K562 (cell line): Measurements from ENCODE around the gene AK4. TPM values are rescaled to one million over a fixed set of nuclear protein-coding genes. Genes with fewer than 3 reads are reported as not detected.

Experiments used
- ATF7 ChIP-seq: fragments of 450-650 bp; IDR thresholded peaks from 2 replicates; pipeline ENCODE4 v1.7.1; 2014; ENCODE audit warnings: mild to moderate bottlenecking, moderate library complexity
- DEAF1 ChIP-seq: fragments of 450-650 bp; formaldehyde crosslinking; IDR thresholded peaks from 2 replicates; pipeline ENCODE4 v1.4.0; 2020; ENCODE audit warnings: mild to moderate bottlenecking, moderate library complexity
- GTF2F1 ChIP-seq: IDR thresholded peaks from 2 replicates; pipeline ENCODE4 v1.6.1; 2011; ENCODE audit warnings: low read depth, low read length, improper control_type of control experiment
- HCFC1 ChIP-seq: IDR thresholded peaks from 2 replicates; pipeline ENCODE4 v1.6.1; 2012; ENCODE audit warnings: low read depth, low read length, improper control_type of control experiment
- HNRNPH1 ChIP-seq: fragments of 200-400 bp; formaldehyde crosslinking; optimal IDR thresholded peaks from 2 replicates; pipeline ENCODE3; 2017; ENCODE audit warnings: low read depth, mild to moderate bottlenecking, low read length, moderate library complexity
- IRF9 ChIP-seq: fragments of 450-650 bp; IDR thresholded peaks from 2 replicates; pipeline ENCODE4 v1.6.1; 2016; ENCODE audit warnings: missing biosample characterization, missing genetic modification characterization
- L3MBTL2 ChIP-seq: fragments of 450-650 bp; IDR thresholded peaks from 2 replicates; pipeline ENCODE4 v1.6.1; 2016; ENCODE audit warnings: mild to moderate bottlenecking, moderate library complexity
- MCM3 ChIP-seq: fragments of 450-650 bp; IDR thresholded peaks from 2 replicates; pipeline ENCODE4 v1.6.1; 2016
- MGA ChIP-seq: fragments of 450-650 bp; IDR thresholded peaks from 2 replicates; pipeline ENCODE4 v1.6.1; 2016; ENCODE audit warnings: mild to moderate bottlenecking, moderate library complexity
- PRPF4 ChIP-seq: fragments of 200-400 bp; formaldehyde crosslinking; IDR thresholded peaks from one replicate; pipeline ENCODE4 v1.6.1; 2017; ENCODE audit warnings: low read length, low read depth, mild to moderate bottlenecking; ENCODE audit not compliant: insufficient read depth, poor library complexity, severe bottlenecking
- SMARCE1 ChIP-seq: fragments of 450-650 bp; IDR thresholded peaks from 2 replicates; pipeline ENCODE4 v1.7.1; 2016; ENCODE audit warnings: mild to moderate bottlenecking
- SP2 ChIP-seq: IDR thresholded peaks from 2 replicates; pipeline ENCODE4 v1.6.1; 2011; ENCODE audit warnings: mild to moderate bottlenecking, low read depth, low read length, moderate library complexity; ENCODE audit not compliant: poor library complexity, severe bottlenecking; ENCODE audit errors: extremely low read depth
- ZNF253 ChIP-seq: fragments of 250-450 bp; sonication (Bioruptor Pico); conservative IDR thresholded peaks from 2 replicates; pipeline ENCODE4 v1.6.1; 2021; ENCODE audit warnings: mild to moderate bottlenecking
- ZNF3 ChIP-seq: fragments of 250-450 bp; sonication (Bioruptor Pico); IDR thresholded peaks from 2 replicates; pipeline ENCODE4 v1.5.0; 2021; ENCODE audit warnings: mild to moderate bottlenecking, moderate library complexity
- ZNF644 ChIP-seq: fragments of 200-800 bp; sonication (Bioruptor generic); IDR thresholded peaks from 2 replicates; pipeline ENCODE4 v1.6.1; 2016; ENCODE audit warnings: low read depth, missing genetic modification characterization, missing compliant biosample characterization
- polyA plus RNA-seq, 8 experiments: library from polyadenylated mRNA; depleted of rRNA in 4 of 8; stranded (reverse) in 5 of 8; unstranded in 3 of 8; fragments of >200 nt; fragmentation: Nextera tagmentation in 2 of 8; fragmentation: Illumina TruSeq in 1 of 8; extraction: Ambion mirVana in 2 of 8; extraction: Trizol in 1 of 8; gene quantifications; 2 replicates each; pipeline versions ENCODE4 v1.2.1 to v1.2.3, GENCODE V29; 2011 to 2014; ENCODE audit warnings: inconsistent platforms in 1 of 8, missing spikeins in 1 of 8
- total RNA-seq, 7 experiments: library from RNA; depleted of rRNA in 6 of 7; stranded (reverse); fragments of >200 nt in 6 of 7; fragmentation: Illumina TruSeq in 2 of 7; extraction: Trizol in 2 of 7; gene quantifications; 2 replicates each; pipeline versions ENCODE4 v1.2.1 to v1.2.3, GENCODE V29; 2011 to 2021; ENCODE audit warnings: low replicate concordance in 1 of 7

Gene AK4
- total and polyA plus RNA-seq, 9 of the 15 experiments (the other 6 are each of a cell fraction or from before 2014, with no cell fraction given): 10.4 to 96.6 (median 21.5) TPM

DNA sequence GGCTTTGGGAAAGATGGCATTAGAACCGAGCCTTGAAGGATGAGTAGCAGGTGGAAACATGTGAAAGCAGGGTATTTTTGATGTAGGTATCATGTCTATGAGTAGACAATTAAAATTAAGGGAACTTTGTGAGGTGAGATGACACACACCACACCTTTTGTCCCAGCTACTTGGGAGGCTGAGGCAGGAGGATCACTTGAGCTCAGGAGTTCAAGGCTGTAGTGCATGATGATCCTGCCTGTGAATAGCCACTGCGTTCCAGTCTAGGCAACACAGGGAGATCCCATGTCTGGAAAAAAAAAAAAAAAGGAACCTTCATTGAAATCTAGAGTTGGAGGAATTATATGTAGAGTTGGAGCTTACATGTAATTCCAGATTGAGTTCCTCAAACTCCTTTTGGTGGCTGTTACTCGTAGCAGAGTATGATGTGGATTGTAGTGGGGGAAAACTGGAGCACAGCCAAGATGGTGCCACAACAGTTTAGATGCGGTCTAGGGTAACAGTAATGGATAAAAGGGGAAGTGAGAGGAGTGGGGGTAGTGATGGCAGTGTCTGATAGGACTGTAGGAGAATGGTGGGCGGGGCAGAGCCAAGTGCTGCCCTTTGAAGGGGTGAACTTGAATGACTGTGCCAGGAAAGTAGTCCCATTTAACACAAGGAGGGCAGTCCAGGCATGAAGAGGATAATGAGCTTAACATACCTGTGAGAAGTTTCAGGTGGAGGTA is 17.4 kb downstream of the AK4 start (continued):
- TF ChIP-seq MGA (no peak), ZNF644 (tag) (no peak), SP2 (no peak), GTF2F1 (no peak), L3MBTL2 (no peak), ZNF3 (no peak), DEAF1 (CRISPR knock-in tag) (no peak), HNRNPH1 (no peak), IRF9 (tag) (no peak), SMARCE1 (peak; percentile 92), MCM3 (no peak), HCFC1 (no peak), PRPF4 (no peak), ZNF253 (no peak), ATF7 (peak; percentile 36; the same call in 1 of the 2 replicates)
